ENCODE measurements around the gene DEK. TPM values are rescaled to one million over a fixed set of nuclear protein-coding genes. Genes with fewer than 3 reads are reported as not detected.

The DEK gene
- total RNA-seq, 2 experiments from 2014 or later = 235 to 267 TPM

- H3K4me2 ChIP-seq (ENCODE audit: low read length) = no peak overlapping the region
- DNase-seq (ENCODE audit: low spot score) = no peak
- H3K79me2 ChIP-seq (ENCODE audit: insufficient read depth, low read depth, low read length) = no peaks in the 10 kb centered on the region
- intact Hi-C loops (cut with micrococcal nuclease; ENCODE audit: unreplicated experiment) = loop anchor here (5.0 kb wide), 1 partner anchor 284 kb away; no protein-coding TSS in a partner anchor
- H3K27ac ChIP-seq (ENCODE audit: low read depth, low read length, poor library complexity, severe bottlenecking) = no peak overlapping the region
- peaks cover 22% of the 10 kb centered on the region for H3K4me1 ChIP-seq (ENCODE audit: insufficient read depth, low read length, poor library complexity, severe bottlenecking)
- no peak overlapping the region for H2AFZ ChIP-seq (ENCODE audit: low read length)
- H3K4me3 ChIP-seq (ENCODE audit: low read depth, low read length, poor library complexity, severe bottlenecking) = no peak overlapping the region
- ChIA-PET CTCF (ENCODE audit: unreplicated experiment) (no interaction called here), POLR2A (no interaction called here)
- TF ChIP-seq, protein P1, sequence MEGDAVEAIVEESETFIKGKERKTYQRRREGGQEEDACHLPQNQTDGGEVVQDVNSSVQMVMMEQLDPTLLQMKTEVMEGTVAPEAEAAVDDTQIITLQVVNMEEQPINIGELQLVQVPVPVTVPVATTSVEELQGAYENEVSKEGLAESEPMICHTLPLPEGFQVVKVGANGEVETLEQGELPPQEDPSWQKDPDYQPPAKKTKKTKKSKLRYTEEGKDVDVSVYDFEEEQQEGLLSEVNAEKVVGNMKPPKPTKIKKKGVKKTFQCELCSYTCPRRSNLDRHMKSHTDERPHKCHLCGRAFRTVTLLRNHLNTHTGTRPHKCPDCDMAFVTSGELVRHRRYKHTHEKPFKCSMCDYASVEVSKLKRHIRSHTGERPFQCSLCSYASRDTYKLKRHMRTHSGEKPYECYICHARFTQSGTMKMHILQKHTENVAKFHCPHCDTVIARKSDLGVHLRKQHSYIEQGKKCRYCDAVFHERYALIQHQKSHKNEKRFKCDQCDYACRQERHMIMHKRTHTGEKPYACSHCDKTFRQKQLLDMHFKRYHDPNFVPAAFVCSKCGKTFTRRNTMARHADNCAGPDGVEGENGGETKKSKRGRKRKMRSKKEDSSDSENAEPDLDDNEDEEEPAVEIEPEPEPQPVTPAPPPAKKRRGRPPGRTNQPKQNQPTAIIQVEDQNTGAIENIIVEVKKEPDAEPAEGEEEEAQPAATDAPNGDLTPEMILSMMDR (conservative IDR thresholded peaks at IDR 0.05; ENCODE audit: low read length) = no peak
- no peak for TF ChIP-seq EZH2phosphoT487 (IDR thresholded peaks at IDR 0.05; ENCODE audit: borderline replicate concordance, low read depth, low read length)
- H3K9me3 ChIP-seq (ENCODE audit: low read length) = no peaks in the 10 kb centered on the region
- BruUV-seq (replicated peaks) = no TSS peak
- no peaks in the 10 kb centered on the region for H3K9me2 ChIP-seq (ENCODE audit: insufficient read depth, low read length)
- H3K36me3 ChIP-seq (ENCODE audit: insufficient read depth, low read length) = peaks cover 83% of the 10 kb centered on the region
- no peaks in the 10 kb centered on the region for H4K20me1 ChIP-seq (ENCODE audit: insufficient read depth, low read length)
Measured at GRCh38 chr6:18218233-18218632, 46.1 kb downstream of the DEK start.

DNA sequence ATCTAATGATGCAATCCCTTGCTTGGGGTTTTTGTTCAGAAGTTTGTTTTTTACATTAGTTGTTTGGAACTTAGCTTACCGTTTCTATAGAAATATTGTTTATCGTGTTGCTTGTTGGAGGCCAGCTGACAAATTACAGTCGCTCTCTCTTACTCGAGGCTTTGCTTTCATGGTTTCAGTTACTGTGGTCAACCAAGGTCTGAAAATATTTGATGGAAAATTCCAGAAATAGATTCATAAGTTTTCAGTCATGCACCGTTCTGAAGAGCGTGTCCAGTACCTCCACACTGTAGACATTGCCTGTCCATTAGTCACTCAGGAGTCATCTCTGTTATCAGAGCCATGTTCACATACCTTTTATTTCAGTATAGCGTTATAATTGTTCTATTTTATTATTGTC, 47.9 kb downstream of the DEK start:
- no peak for DNase-seq (ENCODE audit: low spot score)
- Histone ChIP-seq H3K36me3 (ENCODE audit: insufficient read depth, low read length) (peaks cover 75% of the 10 kb centered on the region), H3K9me3 (ENCODE audit: low read length) (no peaks in the 10 kb centered on the region), H3K4me1 (ENCODE audit: insufficient read depth, low read length, poor library complexity, severe bottlenecking) (peaks cover 22% of the 10 kb centered on the region), H2AFZ (ENCODE audit: low read length) (no peak overlapping the region), H3K4me3 (ENCODE audit: low read depth, low read length, poor library complexity, severe bottlenecking) (no peak overlapping the region), H4K20me1 (ENCODE audit: insufficient read depth, low read length) (no peaks in the 10 kb centered on the region), H3K9me2 (ENCODE audit: insufficient read depth, low read length) (no peaks in the 10 kb centered on the region), H3K4me2 (ENCODE audit: low read length) (no peak overlapping the region), H3K79me2 (ENCODE audit: insufficient read depth, low read depth, low read length) (no peaks in the 10 kb centered on the region), H3K27ac (ENCODE audit: low read depth, low read length, poor library complexity, severe bottlenecking) (no peak overlapping the region)
- ChIA-PET POLR2A (no interaction called here), CTCF (ENCODE audit: unreplicated experiment) (no interaction called here)
- no peak for TF ChIP-seq EZH2phosphoT487 (IDR thresholded peaks at IDR 0.05; ENCODE audit: borderline replicate concordance, low read depth, low read length)
- TF ChIP-seq, protein P1 (conservative IDR thresholded peaks at IDR 0.05; ENCODE audit: low read length) = no peak
- BruUV-seq (replicated peaks) = no TSS peak
- intact Hi-C loops (cut with micrococcal nuclease; ENCODE audit: unreplicated experiment) = loop anchor here (5.0 kb wide), 1 partner anchor 286 kb away; no protein-coding TSS in a partner anchor

- H3K9me2 ChIP-seq (ENCODE audit: insufficient read depth, low read length) = no peaks in the 10 kb centered on the region
- peak overlapping the region; percentile 64 for H3K4me2 ChIP-seq (ENCODE audit: low read length)
- peaks cover 22% of the 10 kb centered on the region for H3K4me1 ChIP-seq (ENCODE audit: insufficient read depth, low read length, poor library complexity, severe bottlenecking)
- intact Hi-C loops (cut with micrococcal nuclease; ENCODE audit: unreplicated experiment) = loop anchor here (5.0 kb wide), 1 partner anchor 287 kb away; no protein-coding TSS in a partner anchor
- H3K79me2 ChIP-seq (ENCODE audit: insufficient read depth, low read depth, low read length) = no peaks in the 10 kb centered on the region
- no peak overlapping the region for H2AFZ ChIP-seq (ENCODE audit: low read length)
- CTCF ChIA-PET (ENCODE audit: unreplicated experiment) = no interaction called here
- no peak overlapping the region for H3K4me3 ChIP-seq (ENCODE audit: low read depth, low read length, poor library complexity, severe bottlenecking)
- POLR2A ChIA-PET = interaction anchor here (0.7 to 1.0 kb wide), 3 partner anchors 9 to 61 kb away, joined by 3 to 5 read pairs (median 3); partner anchors contain the start of gene TPMT
- BruUV-seq (replicated peaks) = no TSS peak
- DNase-seq (ENCODE audit: low spot score) = peak; percentile 28
- no peaks in the 10 kb centered on the region for H3K9me3 ChIP-seq (ENCODE audit: low read length)
- H3K27ac ChIP-seq (ENCODE audit: low read depth, low read length, poor library complexity, severe bottlenecking) = peak overlapping the region; percentile 53
- H4K20me1 ChIP-seq (ENCODE audit: insufficient read depth, low read length) = no peaks in the 10 kb centered on the region
- H3K36me3 ChIP-seq (ENCODE audit: insufficient read depth, low read length) = peaks cover 67% of the 10 kb centered on the region
- TF ChIP-seq, protein P1 (conservative IDR thresholded peaks at IDR 0.05; ENCODE audit: low read length) = no peak
- no peak for TF ChIP-seq EZH2phosphoT487 (IDR thresholded peaks at IDR 0.05; ENCODE audit: borderline replicate concordance, low read depth, low read length)
Measured at GRCh38 chr6:18215436-18215835, 48.9 kb downstream of the DEK start.

Measured in OCI-LY7 (cell line).